Spinal cord (tissue), 10 donors: ENCODE results near the gene ZNF670. TPM values are rescaled to one million over a fixed set of nuclear protein-coding genes. Genes with fewer than 3 reads are reported as not detected.
A peak's percentile ranks its signal among the peaks of the same experiment; 100 is the strongest.

Experiments used
- DNase-seq, 6 donors: peaks; one replicate each; pipeline versions ENCODE4 v3.0.0 to v3.0.0-alpha.2; 2013 to 2015; ENCODE audit warnings: low spot score in 6 of 6, low read depth in 4 of 6
- H3K27ac ChIP-seq: one replicate; pipeline ENCODE4 v1.5.1; 2013; ENCODE audit warnings: low read depth, low read length, control low read depth
- H3K27me3 ChIP-seq: one replicate; pipeline ENCODE4 v1.6.1; 2013; ENCODE audit warnings: low read length; ENCODE audit not compliant: control insufficient read depth, insufficient read depth
- H3K36me3 ChIP-seq: one replicate; pipeline ENCODE4 v1.6.1; 2013; ENCODE audit warnings: low read length; ENCODE audit not compliant: control insufficient read depth, insufficient read depth
- H3K4me1 ChIP-seq: one replicate; pipeline ENCODE4 v1.6.1; 2013; ENCODE audit warnings: low read length; ENCODE audit not compliant: control insufficient read depth, insufficient read depth
- H3K4me3 ChIP-seq: one replicate; pipeline ENCODE4 v1.5.1; 2013; ENCODE audit warnings: low read depth, low read length, control low read depth
- H3K9me3 ChIP-seq: one replicate; pipeline ENCODE4 v1.6.1; 2013; ENCODE audit warnings: low read length; ENCODE audit not compliant: control insufficient read depth, insufficient read depth
- WGBS: methylation state at CpG from one replicate; pipeline ENCODE4 v1.1.5; 2013; ENCODE audit warnings: missing lambda C conversion rate; ENCODE audit not compliant: insufficient coverage; 5-methylcytosine and 5-hydroxymethylcytosine counted together
- polyA plus RNA-seq, 2 donors: library from polyadenylated mRNA; unstranded; fragments of 120-200 nt; gene quantifications; one replicate each; pipeline ENCODE4 v1.2.1, GENCODE V29; 2013; ENCODE audit not compliant: insufficient read length in 2 of 2
- total RNA-seq, 2 donors: library from RNA; depleted of rRNA in 1 of 2; stranded (reverse); fragments of 120-200 nt in 1 of 2; fragments of >200 nt in 1 of 2; gene quantifications; one replicate each; pipeline versions ENCODE4 v1.2.3 to v1.2.4, GENCODE V29; 2013 to 2014
- donor health status: healthy.

Gene ZNF670
- total and polyA plus RNA-seq, 4 donors: 5.2 to 13.1 (median 7.4) TPM

DNA sequence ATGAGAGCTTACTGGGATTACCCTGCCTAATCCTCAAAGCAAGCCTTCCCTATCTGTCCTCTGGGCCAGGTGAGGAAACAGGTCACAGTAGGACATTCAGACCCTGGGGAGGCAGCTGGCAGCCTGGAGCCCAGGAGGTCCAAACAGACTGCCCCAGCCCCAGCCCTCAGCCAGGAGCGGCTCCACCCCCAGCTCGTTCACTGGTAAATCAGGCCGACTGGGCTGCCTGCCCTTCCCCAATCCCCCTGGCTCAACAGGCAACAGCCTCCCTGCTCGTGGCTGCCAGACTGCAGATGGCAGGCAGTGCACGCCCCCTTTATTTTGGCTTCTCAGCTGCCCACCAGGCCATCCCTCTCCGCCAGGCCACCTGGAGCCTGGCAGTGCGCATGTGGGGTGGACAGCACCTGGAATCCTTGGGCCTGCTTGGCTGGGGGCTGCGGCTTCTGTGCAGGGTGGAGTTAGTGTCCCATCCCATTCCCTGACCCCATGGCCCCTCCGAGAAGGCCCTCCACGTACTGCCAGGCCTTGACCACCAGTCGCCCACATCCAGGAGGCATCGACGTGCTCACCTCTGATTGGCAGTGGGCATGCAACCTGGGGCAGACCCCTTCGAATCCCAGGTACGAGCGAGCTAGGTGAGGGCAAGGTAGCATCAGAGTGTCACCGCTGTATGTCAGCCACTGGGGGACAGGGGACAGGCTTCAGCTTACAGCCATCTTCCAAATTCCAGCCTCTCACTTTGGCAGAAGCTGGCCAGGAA lies 11.2 kb upstream of the ZNF670 start:
- H3K9me3 ChIP-seq: no peaks in the 10 kb centered on the region
- 68% methylated on average over 17 of the region's 17 CpGs for WGBS
- no peaks in the 10 kb centered on the region for H3K36me3 ChIP-seq
- no peaks in the 10 kb centered on the region for H3K4me1 ChIP-seq
- no peak overlapping the region for H3K4me3 ChIP-seq
- no peaks in the 10 kb centered on the region for H3K27me3 ChIP-seq
- DNase-seq: no peak
- H3K27ac ChIP-seq: no peak overlapping the region

DNA sequence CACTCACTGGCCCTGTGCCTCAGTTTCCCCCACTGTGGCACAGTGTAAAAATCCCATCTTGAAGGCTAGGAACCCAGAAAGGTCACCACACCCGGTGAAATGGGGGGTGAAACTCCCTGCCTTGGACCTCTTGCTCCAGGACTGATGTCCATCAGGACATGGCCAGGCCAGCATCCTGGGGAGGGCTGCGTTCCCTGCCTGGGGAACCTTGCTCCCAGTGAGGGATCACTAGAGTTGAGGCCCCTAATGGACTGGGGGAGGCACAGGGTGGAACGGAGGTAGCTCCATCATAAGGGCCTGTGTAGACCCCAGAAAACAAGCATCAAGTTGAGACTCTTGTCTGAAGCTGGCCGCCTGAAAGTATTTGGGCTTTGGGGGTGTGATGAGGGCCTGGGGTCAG lies 10.4 kb upstream of the ZNF670 start:
- Histone ChIP-seq H3K9me3 (no peaks in the 10 kb centered on the region), H3K27ac (no peak overlapping the region), H3K36me3 (no peaks in the 10 kb centered on the region), H3K4me1 (no peaks in the 10 kb centered on the region), H3K4me3 (no peak overlapping the region), H3K27me3 (no peaks in the 10 kb centered on the region)
- 86% methylated on average over 4 of the region's 4 CpGs for WGBS
- no peak for DNase-seq

DNA sequence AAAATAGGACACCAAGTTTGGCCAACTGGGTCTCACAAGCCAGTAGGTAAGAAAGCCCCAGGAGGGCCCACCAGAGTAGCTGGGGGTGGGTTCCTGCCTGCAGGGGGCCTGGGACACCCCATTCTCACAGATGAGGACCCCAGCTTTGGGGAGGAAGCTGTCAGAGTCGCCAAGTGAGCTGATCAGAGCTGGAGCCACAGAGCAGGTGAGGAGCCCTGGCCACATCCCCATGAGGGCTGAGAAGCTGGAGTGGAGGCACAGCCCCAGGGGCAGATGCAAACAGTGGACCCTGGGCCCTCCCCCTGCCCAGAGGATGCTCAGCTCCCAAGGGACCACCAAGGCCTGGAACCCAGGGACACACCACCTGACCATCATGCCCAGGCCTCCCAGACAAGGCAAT lies 8.6 kb upstream of the ZNF670 start:
- Histone ChIP-seq H3K27ac (no peak overlapping the region), H3K4me1 (no peaks in the 10 kb centered on the region), H3K9me3 (no peaks in the 10 kb centered on the region), H3K4me3 (no peak overlapping the region), H3K27me3 (no peaks in the 10 kb centered on the region), H3K36me3 (no peaks in the 10 kb centered on the region)
- whole genome bisulfite sequencing: 73% methylated on average over 1 of the region's 1 CpG
- no peak for DNase-seq

DNA sequence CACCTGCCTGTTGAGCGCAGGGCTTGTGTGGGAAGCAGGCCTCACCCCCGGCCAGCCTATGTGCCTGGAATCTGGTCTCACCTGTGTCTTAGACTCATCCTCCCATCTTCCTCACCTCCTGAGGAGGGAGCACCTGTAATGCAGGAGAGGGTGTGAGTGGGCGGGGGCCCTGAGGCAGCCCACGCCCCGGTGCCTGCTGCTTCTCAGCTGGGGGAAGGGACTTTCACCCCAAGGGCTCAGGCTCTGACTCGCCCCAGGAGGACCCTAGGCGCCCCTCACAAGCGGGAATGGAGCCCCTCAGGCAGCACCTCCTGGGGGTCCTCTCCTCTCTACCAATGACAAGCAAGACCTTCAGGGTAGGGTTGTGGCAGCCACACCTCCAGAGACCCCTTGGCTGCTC lies 6.7 kb upstream of the ZNF670 start:
- H3K9me3 ChIP-seq: no peaks in the 10 kb centered on the region
- H3K4me1 ChIP-seq: no peaks in the 10 kb centered on the region
- H3K27me3 ChIP-seq: no peaks in the 10 kb centered on the region
- no peak overlapping the region for H3K27ac ChIP-seq
- no peak overlapping the region for H3K4me3 ChIP-seq
- 89% methylated on average over 4 of the region's 8 CpGs for WGBS
- DNase-seq: no peak
- H3K36me3 ChIP-seq: no peaks in the 10 kb centered on the region

DNA sequence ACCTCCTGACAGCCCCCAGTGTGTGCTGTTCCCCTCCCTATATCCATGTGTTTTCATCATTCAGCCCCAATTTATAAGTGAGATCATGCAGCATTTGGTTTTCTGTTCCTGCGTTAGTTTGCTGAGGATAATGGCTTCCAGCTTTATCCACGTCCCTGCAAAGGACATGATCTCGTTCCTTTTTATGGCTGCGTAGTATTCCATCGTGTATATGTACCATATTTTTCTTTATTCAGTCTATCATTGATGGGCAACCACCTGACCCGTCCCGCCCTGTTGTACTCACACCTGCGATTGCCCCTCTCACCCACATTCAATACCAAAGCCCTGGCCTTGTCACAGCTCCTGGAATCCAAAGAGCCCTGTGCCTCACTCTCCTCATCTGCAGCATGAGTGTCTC lies 6.2 kb upstream of the ZNF670 start:
- Histone ChIP-seq H3K4me3 (no peak overlapping the region), H3K9me3 (no peaks in the 10 kb centered on the region), H3K36me3 (no peaks in the 10 kb centered on the region), H3K27me3 (no peaks in the 10 kb centered on the region), H3K4me1 (no peaks in the 10 kb centered on the region), H3K27ac (no peak overlapping the region)
- 99% methylated on average over 7 of the region's 8 CpGs for WGBS
- DNase-seq: no peak

DNA sequence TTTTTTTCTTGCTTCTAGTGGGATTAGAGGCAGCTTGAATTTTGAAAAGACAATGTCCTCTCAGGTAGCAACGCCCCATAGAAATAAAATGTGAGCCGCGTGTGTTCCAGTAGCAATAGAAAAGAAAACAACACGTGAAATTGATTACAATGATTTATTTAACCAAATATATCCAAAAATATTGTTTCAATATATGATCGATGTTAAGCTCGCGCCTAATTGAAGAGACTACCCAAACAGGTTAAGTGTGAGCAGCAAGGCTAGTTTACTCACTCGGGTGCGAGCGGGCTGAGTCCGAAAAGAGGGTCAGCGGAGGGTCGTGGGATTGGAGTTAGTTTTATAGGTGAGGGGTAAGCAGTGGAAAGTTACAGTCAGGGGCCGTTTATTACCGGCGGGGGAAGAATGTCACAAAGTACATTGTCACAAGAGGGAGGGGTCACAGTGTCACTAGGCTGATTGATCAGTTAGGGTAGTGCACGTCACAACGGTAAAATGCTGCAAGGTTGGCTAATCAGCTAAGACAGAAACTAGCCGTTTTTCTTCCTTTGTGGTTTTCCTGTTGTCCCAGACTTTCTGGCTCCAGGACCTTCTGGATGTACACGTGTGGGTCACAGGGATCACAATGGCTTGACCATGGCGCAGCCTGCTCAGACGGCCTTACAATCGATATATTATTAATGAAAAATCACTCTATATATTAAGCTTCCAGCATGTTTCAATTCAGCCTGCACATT lies 697 bp upstream of the ZNF670 start:
- H3K9me3 ChIP-seq: no peaks in the 10 kb centered on the region
- H3K4me1 ChIP-seq: peaks cover 6% of the 10 kb centered on the region
- H3K27me3 ChIP-seq: no peaks in the 10 kb centered on the region
- WGBS: 45% methylated on average over 15 of the region's 23 CpGs
- no peak overlapping the region for H3K27ac ChIP-seq
- peak overlapping the region; percentile 92 for H3K4me3 ChIP-seq
- no peaks in the 10 kb centered on the region for H3K36me3 ChIP-seq
- DNase-seq: no peak

DNA sequence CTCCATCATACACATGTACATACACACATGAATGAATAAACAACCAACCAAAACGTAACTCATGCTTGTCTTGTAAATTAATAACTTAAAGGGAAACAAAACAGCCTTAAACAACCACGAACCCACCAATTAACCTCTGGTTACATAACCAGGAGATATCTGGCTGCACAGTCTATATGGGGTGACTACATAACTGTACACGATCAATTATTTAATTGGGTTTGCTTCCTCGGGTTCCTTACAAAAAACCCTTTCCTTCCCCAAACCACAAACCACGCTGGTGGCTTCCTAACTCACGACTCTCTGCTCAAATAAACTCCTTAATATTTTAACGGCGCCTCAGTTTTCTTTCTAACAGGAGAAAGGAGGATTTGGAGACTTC lies 744 bp downstream of the ZNF670 start:
- Histone ChIP-seq H3K4me3 (peak overlapping the region; percentile 92), H3K27ac (no peak overlapping the region), H3K27me3 (no peaks in the 10 kb centered on the region), H3K9me3 (no peaks in the 10 kb centered on the region), H3K36me3 (no peaks in the 10 kb centered on the region), H3K4me1 (peaks cover 6% of the 10 kb centered on the region)
- peak in 1 of 6 donors; percentile 1 for DNase-seq
- 0% methylated on average over 2 of the region's 8 CpGs for WGBS

DNA sequence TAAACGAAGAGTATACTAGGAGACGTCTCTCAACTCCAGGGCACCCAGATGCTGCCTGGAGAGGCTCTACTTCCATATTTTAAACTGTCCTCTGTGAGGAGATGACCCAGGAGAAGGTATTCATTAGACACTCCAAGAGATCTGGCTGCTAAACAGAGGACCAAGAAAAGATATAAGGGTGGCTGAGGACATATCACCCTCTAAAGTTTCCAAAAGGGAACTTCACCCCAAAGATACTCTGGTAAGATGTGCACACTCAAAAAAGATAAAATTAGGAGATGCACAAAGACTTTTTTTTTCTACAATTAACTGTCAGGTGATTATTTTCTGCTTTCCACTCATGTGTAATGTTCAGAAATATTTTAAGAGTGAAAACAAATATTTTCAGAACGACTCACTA lies 1.4 kb downstream of the ZNF670 start:
- no peaks in the 10 kb centered on the region for H3K36me3 ChIP-seq

DNA sequence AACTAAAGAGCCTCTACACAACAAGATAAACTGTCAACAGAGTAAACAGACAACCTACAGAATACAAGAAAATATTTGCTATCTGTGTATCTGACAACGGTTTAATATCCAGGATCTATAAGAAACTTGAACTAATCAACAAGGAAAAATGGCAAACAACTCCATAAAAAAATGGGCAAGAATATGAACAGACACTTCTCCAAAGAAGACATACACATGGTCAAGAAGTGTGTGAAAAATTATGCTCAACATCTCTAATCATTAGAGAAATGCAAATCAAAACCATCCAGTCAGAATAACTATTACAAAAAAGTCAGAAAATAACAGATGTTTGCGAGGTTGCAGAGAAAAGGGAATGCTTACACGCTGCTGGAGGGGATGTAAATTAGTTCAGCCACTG lies 8.0 kb downstream of the ZNF670 start:
- Histone ChIP-seq H3K4me3 (no peak overlapping the region), H3K4me1 (no peaks in the 10 kb centered on the region), H3K9me3 (no peaks in the 10 kb centered on the region), H3K27ac (no peak overlapping the region), H3K36me3 (no peaks in the 10 kb centered on the region), H3K27me3 (no peaks in the 10 kb centered on the region)
- DNase-seq: no peak
- no CpG with 5 or more reads among the region's 3 CpGs for whole genome bisulfite sequencing

More for the DNA sequence above, 1.4 kb downstream of the ZNF670 start:
- H3K4me1 ChIP-seq: peaks cover 6% of the 10 kb centered on the region
- no peaks in the 10 kb centered on the region for H3K27me3 ChIP-seq
- peak overlapping the region; percentile 92 for H3K4me3 ChIP-seq
- H3K9me3 ChIP-seq: no peaks in the 10 kb centered on the region
- no peak for DNase-seq
- no CpG with 5 or more reads among the region's 3 CpGs for WGBS
- H3K27ac ChIP-seq: no peak overlapping the region

DNA sequence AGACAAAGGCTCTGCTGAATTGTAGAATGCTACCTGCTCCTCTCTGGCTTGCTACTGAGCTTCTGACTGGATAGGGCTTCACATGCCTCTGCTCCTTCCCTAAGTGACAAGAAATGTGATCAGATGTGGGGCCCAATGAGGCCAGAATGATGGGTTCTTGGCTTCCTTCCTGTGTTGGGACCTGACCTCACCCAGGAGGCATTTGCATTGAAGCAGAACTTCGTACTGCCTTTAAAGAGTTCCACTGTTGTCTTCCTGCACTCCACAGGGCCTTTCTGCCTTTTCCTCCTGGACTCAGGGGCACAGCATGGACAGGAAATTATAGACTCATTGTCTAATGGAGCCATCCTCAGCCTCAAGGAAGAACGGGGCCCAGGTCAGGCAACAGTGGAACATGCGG lies 14.3 kb downstream of the ZNF670 start:
- Histone ChIP-seq H3K36me3 (no peaks in the 10 kb centered on the region), H3K27ac (no peak overlapping the region), H3K9me3 (peaks cover 2% of the 10 kb centered on the region), H3K27me3 (no peaks in the 10 kb centered on the region), H3K4me1 (no peaks in the 10 kb centered on the region), H3K4me3 (no peak overlapping the region)
- WGBS: 95% methylated on average over 3 of the region's 3 CpGs
- DNase-seq: no peak
